ENCODE data around the gene ZBTB22.
"Not testable (repeated sequence)": the region's sequence is repeated elsewhere in the genome, so short reads cannot be mapped to it uniquely, and the experiment has no call there.

ZBTB22 gene

GRCh38 chr6:33286946-33287914, 30.3 kb downstream of the ZBTB22 start:
- Histone ChIP-seq H2AK5ac (ENCODE audit: low read length, severe bottlenecking) (no peak overlapping the region), H4K8ac (ENCODE audit: low read length) (no peak overlapping the region), H4K91ac (ENCODE audit: low read length) (no peak overlapping the region), H2BK12ac (ENCODE audit: low read length in 2 of 2) (no peak overlapping the region), H3K9ac (ENCODE audit: low read length) (peak overlapping the region; percentile 96), H3K27ac (ENCODE audit: low read length, poor library complexity, severe bottlenecking) (no peak overlapping the region), H3K79me1 (replicated peaks; ENCODE audit: low read length, poor library complexity, severe bottlenecking) (peaks cover 40% of the 10 kb centered on the region), H3K23ac (ENCODE audit: low read length in 2 of 2) (no peak overlapping the region), H3K18ac (ENCODE audit: low read depth in 1 of 2, low read length in 2 of 2) (no peak overlapping the region), H3K14ac (ENCODE audit: low read length in 2 of 2) (no peak overlapping the region), H3K27me3 (ENCODE audit: control insufficient read depth in 1 of 2, insufficient read depth in 1 of 2, low read length in 2 of 2) (no peaks in the 10 kb centered on the region), H3K36me3 (ENCODE audit: control insufficient read depth in 1 of 2, insufficient read depth in 2 of 2, low read depth in 1 of 2, low read length in 2 of 2) (peaks cover 47 to 72% of the 10 kb centered on the region in 2 experiments), H2BK120ac (ENCODE audit: low read depth, low read length) (no peak overlapping the region), H3K4me3 (ENCODE audit: insufficient read depth in 1 of 2, low read depth in 1 of 2, low read length in 2 of 2) (peak overlapping the region in 1 of 2 experiments; percentile 97), H2BK15ac (ENCODE audit: low read depth, poor library complexity, severe bottlenecking) (no peak overlapping the region), H3K4ac (ENCODE audit: low read depth in 1 of 2, low read length in 2 of 2) (no peak overlapping the region), H3K4me1 (ENCODE audit: control insufficient read depth, insufficient read depth, low read depth, low read length) (peaks cover 13% of the 10 kb centered on the region), H2AFZ (ENCODE audit: low read depth, low read length) (no peak overlapping the region), H3K9me3 (ENCODE audit: control insufficient read depth, low read length) (no peaks in the 10 kb centered on the region), H2BK5ac (ENCODE audit: low read depth, low read length, poor library complexity, severe bottlenecking) (no peak overlapping the region), H3K4me2 (ENCODE audit: low read length, poor library complexity, severe bottlenecking) (no peak overlapping the region)
- no peak for DNase-seq
- 96% methylated on average over 18 of the region's 22 CpGs for WGBS

GRCh38 chr6:33285214-33285613, 32.3 kb downstream of the ZBTB22 start:
- H2BK15ac ChIP-seq (ENCODE audit: low read depth, poor library complexity, severe bottlenecking); H3K4me3 ChIP-seq (ENCODE audit: insufficient read depth in 1 of 2, low read depth in 1 of 2, low read length in 2 of 2); H2BK12ac ChIP-seq (ENCODE audit: low read length in 2 of 2); H4K91ac ChIP-seq (ENCODE audit: low read length); H3K9me3 ChIP-seq (ENCODE audit: control insufficient read depth, low read length); DNase-seq; H3K9ac ChIP-seq (ENCODE audit: low read length); H3K14ac ChIP-seq (ENCODE audit: low read length in 2 of 2); H4K8ac ChIP-seq (ENCODE audit: low read length); H3K27me3 ChIP-seq (ENCODE audit: control insufficient read depth in 1 of 2, insufficient read depth in 1 of 2, low read length in 2 of 2); H3K18ac ChIP-seq (ENCODE audit: low read depth in 1 of 2, low read length in 2 of 2); H3K4ac ChIP-seq (ENCODE audit: low read depth in 1 of 2, low read length in 2 of 2); H2AFZ ChIP-seq (ENCODE audit: low read depth, low read length); H2BK5ac ChIP-seq (ENCODE audit: low read depth, low read length, poor library complexity, severe bottlenecking); H3K23ac ChIP-seq (ENCODE audit: low read length in 2 of 2); H2AK5ac ChIP-seq (ENCODE audit: low read length, severe bottlenecking); H3K27ac ChIP-seq (ENCODE audit: low read length, poor library complexity, severe bottlenecking); H3K4me2 ChIP-seq (ENCODE audit: low read length, poor library complexity, severe bottlenecking); H2BK120ac ChIP-seq (ENCODE audit: low read depth, low read length): not testable (repeated sequence)
- Histone ChIP-seq H3K79me1 (replicated peaks; ENCODE audit: low read length, poor library complexity, severe bottlenecking) (peaks cover 41% of the 10 kb centered on the region), H3K36me3 (ENCODE audit: control insufficient read depth in 1 of 2, insufficient read depth in 2 of 2, low read depth in 1 of 2, low read length in 2 of 2) (peaks cover 55 to 74% of the 10 kb centered on the region in 2 experiments), H3K4me1 (ENCODE audit: control insufficient read depth, insufficient read depth, low read depth, low read length) (peaks cover 16% of the 10 kb centered on the region)
- 94% methylated on average over 4 of the region's 4 CpGs for WGBS

GRCh38 chr6:33280539-33280938, 37.0 kb downstream of the ZBTB22 start:
- Histone ChIP-seq H3K36me3 (ENCODE audit: control insufficient read depth in 1 of 2, insufficient read depth in 2 of 2, low read depth in 1 of 2, low read length in 2 of 2) (peaks cover 80 to 87% of the 10 kb centered on the region in 2 experiments), H3K9me3 (ENCODE audit: control insufficient read depth, low read length) (no peaks in the 10 kb centered on the region), H2AFZ (ENCODE audit: low read depth, low read length) (no peak overlapping the region), H2BK120ac (ENCODE audit: low read depth, low read length) (no peak overlapping the region), H3K4ac (ENCODE audit: low read depth in 1 of 2, low read length in 2 of 2) (no peak overlapping the region), H2BK15ac (ENCODE audit: low read depth, poor library complexity, severe bottlenecking) (no peak overlapping the region), H3K27ac (ENCODE audit: low read length, poor library complexity, severe bottlenecking) (no peak overlapping the region), H3K4me2 (ENCODE audit: low read length, poor library complexity, severe bottlenecking) (no peak overlapping the region), H3K79me1 (replicated peaks; ENCODE audit: low read length, poor library complexity, severe bottlenecking) (peaks cover 21% of the 10 kb centered on the region), H3K4me1 (ENCODE audit: control insufficient read depth, insufficient read depth, low read depth, low read length) (peaks cover 36% of the 10 kb centered on the region), H3K23ac (ENCODE audit: low read length in 2 of 2) (no peak overlapping the region), H2BK5ac (ENCODE audit: low read depth, low read length, poor library complexity, severe bottlenecking) (no peak overlapping the region), H4K8ac (ENCODE audit: low read length) (no peak overlapping the region), H3K9ac (ENCODE audit: low read length) (no peak overlapping the region), H3K4me3 (ENCODE audit: insufficient read depth in 1 of 2, low read depth in 1 of 2, low read length in 2 of 2) (no peak overlapping the region), H3K18ac (ENCODE audit: low read depth in 1 of 2, low read length in 2 of 2) (no peak overlapping the region), H2BK12ac (ENCODE audit: low read length in 2 of 2) (no peak overlapping the region), H2AK5ac (ENCODE audit: low read length, severe bottlenecking) (no peak overlapping the region), H3K14ac (ENCODE audit: low read length in 2 of 2) (no peak overlapping the region), H3K27me3 (ENCODE audit: control insufficient read depth in 1 of 2, insufficient read depth in 1 of 2, low read length in 2 of 2) (no peaks in the 10 kb centered on the region), H4K91ac (ENCODE audit: low read length) (no peak overlapping the region)
- 95% methylated on average over 6 of the region's 6 CpGs for WGBS
- DNase-seq, result no peak

GRCh38 chr6:33279971-33280511, 37.5 kb downstream of the ZBTB22 start:
- Histone ChIP-seq H2BK120ac (ENCODE audit: low read depth, low read length) (no peak overlapping the region), H3K4me1 (ENCODE audit: control insufficient read depth, insufficient read depth, low read depth, low read length) (peaks cover 36% of the 10 kb centered on the region), H3K14ac (ENCODE audit: low read length in 2 of 2) (no peak overlapping the region), H3K79me1 (replicated peaks; ENCODE audit: low read length, poor library complexity, severe bottlenecking) (peaks cover 21% of the 10 kb centered on the region), H2AFZ (ENCODE audit: low read depth, low read length) (no peak overlapping the region), H2BK5ac (ENCODE audit: low read depth, low read length, poor library complexity, severe bottlenecking) (no peak overlapping the region), H3K9ac (ENCODE audit: low read length) (no peak overlapping the region), H3K9me3 (ENCODE audit: control insufficient read depth, low read length) (no peaks in the 10 kb centered on the region), H3K4me2 (ENCODE audit: low read length, poor library complexity, severe bottlenecking) (no peak overlapping the region), H2BK12ac (ENCODE audit: low read length in 2 of 2) (no peak overlapping the region), H3K27ac (ENCODE audit: low read length, poor library complexity, severe bottlenecking) (no peak overlapping the region), H3K18ac (ENCODE audit: low read depth in 1 of 2, low read length in 2 of 2) (no peak overlapping the region), H2BK15ac (ENCODE audit: low read depth, poor library complexity, severe bottlenecking) (no peak overlapping the region), H4K8ac (ENCODE audit: low read length) (no peak overlapping the region), H4K91ac (ENCODE audit: low read length) (no peak overlapping the region), H3K4ac (ENCODE audit: low read depth in 1 of 2, low read length in 2 of 2) (no peak overlapping the region), H3K4me3 (ENCODE audit: insufficient read depth in 1 of 2, low read depth in 1 of 2, low read length in 2 of 2) (no peak overlapping the region), H3K23ac (ENCODE audit: low read length in 2 of 2) (no peak overlapping the region), H3K36me3 (ENCODE audit: control insufficient read depth in 1 of 2, insufficient read depth in 2 of 2, low read depth in 1 of 2, low read length in 2 of 2) (peaks cover 79 to 87% of the 10 kb centered on the region in 2 experiments), H3K27me3 (ENCODE audit: control insufficient read depth in 1 of 2, insufficient read depth in 1 of 2, low read length in 2 of 2) (no peaks in the 10 kb centered on the region), H2AK5ac (ENCODE audit: low read length, severe bottlenecking) (no peak overlapping the region)
- DNase-seq, result peak; percentile 85
- 81% methylated on average over 5 of the region's 5 CpGs for WGBS

Measured in mesenchymal stem cell (in vitro differentiated cells and primary cell).